ES-I3 (cell line): ENCODE measurements around the gene GABRG2.

Experiments used
- H3K36me3 ChIP-seq: 2 replicates; pipeline ENCODE4 v1.6.1; 2013; ENCODE audit warnings: mild to moderate bottlenecking, low read length, control low read depth, moderate library complexity; ENCODE audit not compliant: insufficient read depth
- H3K4me1 ChIP-seq: 2 replicates; pipeline ENCODE4 v1.6.1; 2013; ENCODE audit warnings: mild to moderate bottlenecking, control low read depth, low read length; ENCODE audit not compliant: insufficient read depth
- H3K9ac ChIP-seq: 2 replicates; pipeline ENCODE4 v1.6.1; 2013; ENCODE audit warnings: low read depth, mild to moderate bottlenecking, low read length, moderate library complexity
- H3K9me3 ChIP-seq: 2 replicates; pipeline ENCODE4 v1.6.1; 2013; ENCODE audit warnings: mild to moderate bottlenecking, low read length, moderate library complexity; ENCODE audit not compliant: control insufficient read depth, insufficient read depth

The GABRG2 gene

DNA sequence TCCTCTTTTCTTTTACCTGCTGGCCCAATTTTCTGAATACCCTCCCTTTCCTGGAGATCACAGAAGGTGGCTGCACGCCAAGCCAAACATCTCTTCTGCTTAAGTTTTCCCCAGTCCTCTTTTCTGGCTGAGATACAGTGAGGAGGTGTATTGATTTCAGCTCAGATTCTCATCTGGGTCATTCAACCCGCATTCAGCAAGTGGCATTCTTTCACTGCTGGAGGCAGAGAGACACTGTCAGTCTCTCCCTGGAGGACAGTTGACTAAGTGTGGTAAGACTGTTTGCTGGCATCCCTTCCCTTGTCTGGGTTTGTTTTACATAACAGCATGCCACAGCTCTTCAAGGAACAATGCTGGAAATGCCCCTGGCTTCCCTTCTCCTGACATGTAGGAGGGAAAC, 60.5 kb downstream of the GABRG2 start:
- Histone ChIP-seq H3K36me3 (no peaks in the 10 kb centered on the region), H3K9me3 (no peaks in the 10 kb centered on the region), H3K9ac (no peak overlapping the region), H3K4me1 (peaks cover 26% of the 10 kb centered on the region; the same call in 1 of the 2 replicates)

DNA sequence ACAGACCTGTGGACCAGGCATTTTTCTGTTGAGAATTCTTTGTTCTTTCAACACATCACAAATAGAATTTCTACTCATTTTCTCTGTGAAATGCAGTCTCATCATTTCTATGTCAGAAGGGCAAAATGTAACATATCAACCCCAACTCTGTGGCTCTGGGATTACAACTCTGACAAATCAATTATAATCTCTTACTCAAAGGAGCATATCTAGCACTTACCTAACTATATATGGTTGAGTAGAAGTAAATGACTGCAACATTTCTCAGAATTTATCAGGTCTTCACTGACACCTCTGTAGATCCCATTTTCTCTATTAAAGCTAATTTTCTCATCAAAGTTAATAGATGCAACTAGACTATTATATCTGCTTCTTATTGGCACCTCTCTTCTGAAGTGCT, 64.8 kb downstream of the GABRG2 start:
- H3K4me1 ChIP-seq: peaks cover 21% of the 10 kb centered on the region; the same call in 1 of the 2 replicates
- no peak overlapping the region for H3K9ac ChIP-seq
- H3K36me3 ChIP-seq: no peaks in the 10 kb centered on the region
- H3K9me3 ChIP-seq: no peaks in the 10 kb centered on the region

GRCh38 chr5:162139190-162139589, 71.6 kb downstream of the GABRG2 start:
- Histone ChIP-seq H3K36me3 (no peaks in the 10 kb centered on the region), H3K9me3 (no peaks in the 10 kb centered on the region), H3K9ac (no peak overlapping the region), H3K4me1 (no peaks in the 10 kb centered on the region)

GRCh38 chr5:162154242-162154641, 86.7 kb downstream of the GABRG2 start:
- Histone ChIP-seq H3K9ac (no peak overlapping the region), H3K4me1 (no peaks in the 10 kb centered on the region), H3K9me3 (no peaks in the 10 kb centered on the region), H3K36me3 (no peaks in the 10 kb centered on the region)

- Histone ChIP-seq H3K9ac (no peak overlapping the region), H3K4me1 (no peaks in the 10 kb centered on the region), H3K9me3 (no peaks in the 10 kb centered on the region), H3K36me3 (no peaks in the 10 kb centered on the region)
These were observed 92.8 kb downstream of the GABRG2 start for GRCh38 chr5:162160401-162160800.

DNA sequence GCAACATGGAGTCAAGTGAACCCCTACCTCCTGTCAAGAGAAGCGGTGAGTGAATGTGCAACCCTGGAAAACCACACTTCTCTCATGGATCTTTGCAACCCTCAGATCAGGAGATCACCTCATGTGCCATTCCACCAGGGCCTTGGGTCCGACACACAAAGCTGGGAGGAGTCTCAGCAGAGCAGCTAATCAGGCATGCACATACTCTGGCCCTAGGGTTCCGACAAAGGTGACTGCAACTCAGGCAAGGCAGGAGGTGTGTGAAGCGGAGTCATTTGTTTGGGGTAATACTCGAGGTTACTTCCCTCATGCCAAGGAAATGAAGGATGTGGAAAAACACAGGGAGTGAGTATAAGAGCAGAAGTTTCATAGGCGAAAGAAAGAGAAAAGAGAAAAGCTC, 96.1 kb downstream of the GABRG2 start:
- no peaks in the 10 kb centered on the region for H3K4me1 ChIP-seq
- H3K36me3 ChIP-seq: no peaks in the 10 kb centered on the region
- no peak overlapping the region for H3K9ac ChIP-seq
- H3K9me3 ChIP-seq: no peaks in the 10 kb centered on the region

GRCh38 chr5:162174358-162174974, 106.9 kb downstream of the GABRG2 start:
- no peaks in the 10 kb centered on the region; the same call in 1 of the 2 replicates for H3K4me1 ChIP-seq
- no peaks in the 10 kb centered on the region for H3K9me3 ChIP-seq
- H3K9ac ChIP-seq: no peak overlapping the region; the same call in 1 of the 2 replicates
- no peaks in the 10 kb centered on the region for H3K36me3 ChIP-seq

DNA sequence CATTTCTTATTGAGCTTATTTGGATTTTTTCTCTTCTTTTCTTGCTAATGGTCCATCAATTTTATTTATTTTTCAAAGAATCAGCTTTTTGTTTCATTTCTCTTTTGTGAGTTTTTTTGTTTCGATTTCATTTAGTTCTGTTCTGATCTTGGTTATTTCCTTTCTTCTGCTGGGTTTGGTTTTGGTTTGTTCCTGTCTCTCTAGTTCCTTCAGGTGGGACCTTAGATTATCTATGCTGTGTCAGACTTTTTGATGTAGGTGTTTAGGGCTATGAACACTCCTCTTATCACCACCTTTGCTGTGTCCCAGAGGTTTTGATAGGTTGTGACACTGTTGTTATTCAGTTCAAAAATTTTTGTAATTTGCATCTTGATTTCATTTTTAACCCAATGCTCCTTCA, 119.8 kb downstream of the GABRG2 start:
- Histone ChIP-seq H3K9me3 (no peaks in the 10 kb centered on the region), H3K9ac (no peak overlapping the region), H3K36me3 (no peaks in the 10 kb centered on the region), H3K4me1 (no peaks in the 10 kb centered on the region)

DNA sequence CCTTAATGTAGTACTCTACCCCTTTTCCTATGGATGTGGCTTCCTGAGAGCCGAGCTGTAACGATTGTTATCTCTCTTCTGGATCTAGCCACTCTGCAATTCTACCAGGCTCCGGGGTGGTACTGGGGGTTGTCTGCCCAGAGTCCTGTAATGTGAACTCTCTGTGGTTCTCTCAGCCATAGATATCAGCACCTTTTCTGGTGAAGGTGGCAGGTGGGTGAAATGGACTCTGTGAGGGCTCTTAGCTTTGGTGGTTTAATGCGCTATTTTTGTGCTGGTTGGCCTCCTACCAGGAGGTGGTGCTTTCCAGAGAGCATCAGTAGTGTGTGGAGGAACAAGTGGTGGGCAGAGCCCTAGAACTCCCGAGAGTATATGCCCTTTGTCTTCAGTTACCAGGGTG, 122.1 kb downstream of the GABRG2 start:
- H3K9me3 ChIP-seq: no peaks in the 10 kb centered on the region
- no peaks in the 10 kb centered on the region for H3K4me1 ChIP-seq
- no peak overlapping the region for H3K9ac ChIP-seq
- no peaks in the 10 kb centered on the region for H3K36me3 ChIP-seq

GRCh38 chr5:162193012-162193411, 125.4 kb downstream of the GABRG2 start:
- no peaks in the 10 kb centered on the region for H3K4me1 ChIP-seq
- H3K9ac ChIP-seq: no peak overlapping the region
- H3K9me3 ChIP-seq: no peaks in the 10 kb centered on the region
- H3K36me3 ChIP-seq: no peaks in the 10 kb centered on the region

DNA sequence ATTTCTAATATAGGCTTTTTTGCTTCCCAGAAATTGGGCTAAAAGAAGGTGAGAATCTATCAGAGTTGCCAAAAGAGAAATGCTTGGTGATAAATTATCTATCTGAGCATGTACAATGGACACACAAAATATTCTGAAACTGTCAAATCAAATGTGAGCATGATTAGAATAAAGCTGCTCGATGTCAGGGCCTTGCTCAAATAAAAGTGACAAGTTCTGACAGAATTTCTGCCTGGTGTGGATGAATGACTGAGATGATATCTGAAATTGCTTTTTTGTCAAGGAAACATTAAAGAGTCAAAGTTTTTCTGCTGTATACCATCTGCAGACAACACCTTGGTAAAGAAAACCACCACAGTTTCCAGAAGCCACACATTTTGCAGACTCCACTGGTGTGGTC, 128.8 kb downstream of the GABRG2 start:
- H3K9me3 ChIP-seq: no peaks in the 10 kb centered on the region
- H3K36me3 ChIP-seq: no peaks in the 10 kb centered on the region
- no peaks in the 10 kb centered on the region for H3K4me1 ChIP-seq
- H3K9ac ChIP-seq: no peak overlapping the region

DNA sequence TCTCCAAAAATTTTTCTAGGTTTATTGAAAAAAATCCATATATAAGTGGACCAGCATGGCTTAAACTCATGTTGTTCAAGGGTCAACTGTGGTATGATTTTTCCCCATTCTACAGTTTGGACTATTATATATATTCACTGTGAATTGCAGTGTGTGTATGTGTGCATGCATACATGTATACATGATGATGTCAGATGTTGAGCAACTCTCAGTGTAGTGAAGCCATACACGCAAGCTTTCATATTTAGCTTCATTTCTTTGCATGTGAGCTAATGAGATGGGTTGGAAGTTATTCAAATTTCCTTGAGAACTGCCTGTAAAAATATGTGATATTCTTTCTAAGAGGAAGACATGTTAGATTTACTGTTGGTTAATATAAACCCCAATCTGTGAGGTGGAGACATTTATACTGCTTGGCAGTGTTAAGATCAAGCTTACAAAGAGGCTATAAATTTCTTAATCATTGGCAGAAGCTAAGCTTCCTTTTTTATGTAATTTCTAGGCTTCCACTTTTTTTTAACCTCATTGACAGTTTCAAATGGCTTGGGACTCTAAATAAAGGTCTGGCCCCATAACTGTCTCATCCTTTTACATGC, 134.8 kb downstream of the GABRG2 start:
- Histone ChIP-seq H3K9me3 (no peaks in the 10 kb centered on the region), H3K9ac (no peak overlapping the region), H3K4me1 (no peaks in the 10 kb centered on the region), H3K36me3 (no peaks in the 10 kb centered on the region)
